K562 (cell line): ENCODE measurements around the gene ATF5. TPM values are rescaled to one million over a fixed set of nuclear protein-coding genes. Genes with fewer than 3 reads are reported as not detected.

Source experiments
- CTBP1 ChIP-seq: fragments of 450-650 bp; IDR thresholded peaks from 2 replicates; pipeline ENCODE4 v1.6.1; 2016; ENCODE audit warnings: borderline replicate concordance
- EP400 ChIP-seq: fragments of 450-650 bp; IDR thresholded peaks from 2 replicates; pipeline ENCODE4 v1.6.1; 2017; ENCODE audit warnings: antibody characterized with exemption, mild to moderate bottlenecking, moderate library complexity
- HCFC1 ChIP-seq: IDR thresholded peaks from 2 replicates; pipeline ENCODE4 v1.6.1; 2012; ENCODE audit warnings: low read depth, low read length, improper control_type of control experiment
- HSF4 ChIP-seq: fragments of 250-450 bp; sonication (Bioruptor Pico); IDR thresholded peaks from 2 replicates; pipeline ENCODE4 v2.1.2; 2022; ENCODE audit warnings: mild to moderate bottlenecking, moderate library complexity, borderline replicate concordance
- NCOA1 ChIP-seq: fragments of 450-650 bp; IDR thresholded peaks from 2 replicates; pipeline ENCODE4 v1.6.1; 2016; ENCODE audit warnings: low read depth
- NFE2L1 ChIP-seq: fragments of 450-650 bp; IDR thresholded peaks from 2 replicates; pipeline ENCODE4 v1.6.1; 2016; ENCODE audit warnings: missing genetic modification characterization, low read depth, mild to moderate bottlenecking, missing compliant biosample characterization, moderate library complexity, borderline replicate concordance
- NR2C1 ChIP-seq, 2 experiments: fragments of 450-650 bp; IDR thresholded peaks; 2 replicates each; pipeline ENCODE4 v1.6.1; 2017; ENCODE audit warnings: mild to moderate bottlenecking in 2 of 2, antibody characterized with exemption in 1 of 2, inconsistent platforms in 1 of 2, missing compliant biosample characterization in 1 of 2, missing genetic modification characterization in 1 of 2
- OTX1 ChIP-seq: fragments of 450-650 bp; formaldehyde crosslinking; IDR thresholded peaks from 2 replicates; pipeline ENCODE4 v1.4.0; 2022; ENCODE audit warnings: mild to moderate bottlenecking
- POLR2H ChIP-seq: IDR thresholded peaks from 2 replicates; pipeline ENCODE4 v1.6.1; 2016; ENCODE audit warnings: missing genetic modification characterization, low read depth, mild to moderate bottlenecking, control low read depth, missing compliant biosample characterization, moderate library complexity
- SIX5 ChIP-seq, 2 experiments: IDR thresholded peaks; 2 replicates each; pipeline ENCODE4 v1.6.1; 2011; ENCODE audit warnings: low read length in 2 of 2, borderline replicate concordance in 1 of 2, low read depth in 1 of 2, mild to moderate bottlenecking in 1 of 2, moderate library complexity in 1 of 2; ENCODE audit not compliant: insufficient read depth in 1 of 2
- TEAD1 ChIP-seq, 2 experiments: fragments of 450-650 bp in 1 of 2; sonication (generic) in 1 of 2; formaldehyde crosslinking; IDR thresholded peaks; 2 replicates each; pipeline versions ENCODE4 v1.4.0 to v1.8.0; 2020 to 2022; ENCODE audit warnings: mild to moderate bottlenecking in 2 of 2, missing genetic modification reagents in 1 of 2
- TFAM ChIP-seq: fragments of 250-450 bp; sonication (Bioruptor Pico); conservative IDR thresholded peaks from 2 replicates; pipeline ENCODE4 v1.5.0; 2021; ENCODE audit warnings: mild to moderate bottlenecking, moderate library complexity
- ZBTB1 ChIP-seq: sonication (generic); formaldehyde crosslinking; IDR thresholded peaks from 2 replicates; pipeline ENCODE4 v1.8.1; 2023; ENCODE audit warnings: missing genetic modification reagents, low read depth, mild to moderate bottlenecking, borderline replicate concordance
- ZKSCAN8 ChIP-seq: fragments of 200-800 bp; sonication (Bioruptor generic); IDR thresholded peaks from 2 replicates; pipeline ENCODE4 v1.6.1; 2016; ENCODE audit warnings: missing genetic modification characterization, missing compliant biosample characterization
- ZNF12 ChIP-seq: sonication (generic); formaldehyde crosslinking; IDR thresholded peaks from 2 replicates; pipeline ENCODE4 v1.4.0; 2020; ENCODE audit warnings: mild to moderate bottlenecking, missing genetic modification reagents
- ZNF165 ChIP-seq: fragments of 250-450 bp; sonication (Bioruptor Pico); IDR thresholded peaks from 2 replicates; pipeline ENCODE4 v1.4.0; 2020; ENCODE audit warnings: borderline replicate concordance
- ZNF24 ChIP-seq: fragments of 450-650 bp; IDR thresholded peaks from 2 replicates; pipeline ENCODE4 v1.6.1; 2016
- ZNF384 ChIP-seq: IDR thresholded peaks from 2 replicates; pipeline ENCODE4 v1.6.1; 2012; ENCODE audit warnings: low read depth, low read length, improper control_type of control experiment
- ZNF76 ChIP-seq: fragments of 250-450 bp; sonication (Bioruptor Pico); IDR thresholded peaks from 2 replicates; pipeline ENCODE4 v1.4.0; 2020; ENCODE audit warnings: mild to moderate bottlenecking, moderate library complexity, borderline replicate concordance
- polyA plus RNA-seq, 8 experiments: library from polyadenylated mRNA; depleted of rRNA in 4 of 8; stranded (reverse) in 5 of 8; unstranded in 3 of 8; fragments of >200 nt; fragmentation: Nextera tagmentation in 2 of 8; fragmentation: Illumina TruSeq in 1 of 8; extraction: Ambion mirVana in 2 of 8; extraction: Trizol in 1 of 8; gene quantifications; 2 replicates each; pipeline versions ENCODE4 v1.2.1 to v1.2.3, GENCODE V29; 2011 to 2014; ENCODE audit warnings: inconsistent platforms in 1 of 8, missing spikeins in 1 of 8
- total RNA-seq, 7 experiments: library from RNA; depleted of rRNA in 6 of 7; stranded (reverse); fragments of >200 nt in 6 of 7; fragmentation: Illumina TruSeq in 2 of 7; extraction: Trizol in 2 of 7; gene quantifications; 2 replicates each; pipeline versions ENCODE4 v1.2.1 to v1.2.3, GENCODE V29; 2011 to 2021; ENCODE audit warnings: low replicate concordance in 1 of 7
- TF ChIP-seq, protein P1 (sequence below): fragments of 450-650 bp; IDR thresholded peaks from 2 replicates; pipeline ENCODE4 v1.6.1; 2016; ENCODE audit warnings: missing biosample characterization, missing genetic modification characterization
- TF ChIP-seq, protein P2 (sequence below), 2 experiments: fragments of 450-650 bp in 1 of 2; sonication (generic) in 1 of 2; formaldehyde crosslinking in 1 of 2; IDR thresholded peaks in 1 of 2; conservative IDR thresholded peaks in 1 of 2; 2 replicates each; pipeline versions ENCODE4 v1.6.1 to v1.8.1; 2016 to 2023; ENCODE audit warnings: mild to moderate bottlenecking in 2 of 2, moderate library complexity in 2 of 2, inconsistent platforms in 1 of 2, missing genetic modification reagents in 1 of 2
- TF ChIP-seq, protein P3 (sequence below): fragments of 250-450 bp; sonication (Bioruptor Pico); IDR thresholded peaks from 2 replicates; pipeline ENCODE4 v1.8.0; 2021; ENCODE audit warnings: mild to moderate bottlenecking, moderate library complexity

The ATF5 gene
- total and polyA plus RNA-seq, 9 of the 15 experiments (the other 6 are each of a cell fraction or from before 2014, with no cell fraction given) = 3.0 to 57.6 (median 11.1) TPM

DNA sequence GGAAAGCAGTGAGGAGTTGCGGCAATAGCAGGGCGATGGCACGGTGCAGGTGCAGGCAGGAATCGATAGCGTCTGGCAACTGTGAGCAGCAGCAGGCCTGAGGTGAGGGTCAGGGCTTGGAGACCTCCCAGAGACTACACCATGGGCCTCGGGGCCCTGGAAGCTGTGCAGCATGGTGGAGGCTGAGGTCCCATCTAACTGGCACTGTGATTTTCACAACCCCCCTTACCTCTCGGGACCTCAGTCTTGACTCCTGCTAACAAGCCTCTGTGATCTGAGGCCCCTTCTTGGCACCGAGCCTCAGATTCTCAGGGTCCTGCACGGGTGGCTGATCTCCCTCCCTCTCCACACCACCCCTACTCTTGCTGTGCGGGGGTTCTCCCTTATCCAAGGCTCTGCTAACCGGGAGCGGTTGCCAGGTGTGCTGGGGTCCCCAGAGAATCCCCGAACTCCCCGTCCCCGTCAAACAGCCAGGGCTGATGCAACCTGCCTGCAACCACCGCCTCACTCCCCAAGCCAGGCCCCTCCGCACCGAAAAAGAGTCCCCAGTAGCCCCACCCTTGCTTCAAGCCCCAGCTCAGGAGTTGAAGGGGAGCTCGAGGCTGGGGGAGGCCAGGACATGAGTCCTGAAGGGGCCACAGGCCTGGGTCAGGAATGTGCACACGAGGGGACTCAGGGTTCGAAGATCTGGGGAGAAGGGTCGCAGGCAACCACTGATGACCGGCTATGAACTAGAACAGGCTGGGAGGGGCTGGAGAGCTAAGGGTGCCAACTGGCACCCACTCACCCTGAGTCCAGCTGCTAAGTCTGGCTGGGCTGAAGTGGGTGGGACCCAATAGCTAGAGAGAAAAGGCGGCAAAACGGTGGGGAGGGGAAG lies 4.8 kb upstream of the ATF5 start (continued):
- peak; percentile 80; the same call in 1 of the 2 replicates for TF ChIP-seq HSF4
- TF ChIP-seq, protein P1, sequence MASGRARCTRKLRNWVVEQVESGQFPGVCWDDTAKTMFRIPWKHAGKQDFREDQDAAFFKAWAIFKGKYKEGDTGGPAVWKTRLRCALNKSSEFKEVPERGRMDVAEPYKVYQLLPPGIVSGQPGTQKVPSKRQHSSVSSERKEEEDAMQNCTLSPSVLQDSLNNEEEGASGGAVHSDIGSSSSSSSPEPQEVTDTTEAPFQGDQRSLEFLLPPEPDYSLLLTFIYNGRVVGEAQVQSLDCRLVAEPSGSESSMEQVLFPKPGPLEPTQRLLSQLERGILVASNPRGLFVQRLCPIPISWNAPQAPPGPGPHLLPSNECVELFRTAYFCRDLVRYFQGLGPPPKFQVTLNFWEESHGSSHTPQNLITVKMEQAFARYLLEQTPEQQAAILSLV (tag) = peak; percentile 94
- TF ChIP-seq NCOA1 = no peak; the same call in 1 of the 2 replicates
- TF ChIP-seq POLR2H (tag) = peak; percentile 80
- TF ChIP-seq SIX5 (IDR thresholded peaks at IDR 0.05; ENCODE audit: borderline replicate concordance in 1 of 2, insufficient read depth in 1 of 2, low read depth in 1 of 2, low read length in 2 of 2) = no peak
- TF ChIP-seq ZNF76 (CRISPR knock-in tag) = 0 out of 2 replicates have a peak, but pooled peaks have one; percentile 2
- TF ChIP-seq CTBP1 = peak; percentile 53
- TF ChIP-seq TFAM = no peak
- TF ChIP-seq TEAD1 (CRISPR knock-in tag; IDR thresholded peaks at IDR 0.05) = 0 out of 4 replicates have a peak, but pooled peaks of 1 of the 2 experiments have one; percentile 34
- no peak; the same call in 1 of the 2 replicates for TF ChIP-seq ZNF24
- no peak for TF ChIP-seq ZNF12
- peak; percentile 16; the same call in 1 of the 2 replicates for TF ChIP-seq ZNF165 (CRISPR knock-in tag)
- TF ChIP-seq HCFC1 = peak; percentile 27; the same call in 1 of the 2 replicates
- TF ChIP-seq EP400 = peak; percentile 91; the same call in 1 of the 2 replicates
- 0 out of 2 replicates have a peak, but pooled peaks have one; percentile 15 for TF ChIP-seq ZKSCAN8 (CRISPR knock-in tag)
- TF ChIP-seq OTX1 (CRISPR knock-in tag) = peak; percentile 74; the same call in 1 of the 2 replicates
- TF ChIP-seq, protein P2, sequence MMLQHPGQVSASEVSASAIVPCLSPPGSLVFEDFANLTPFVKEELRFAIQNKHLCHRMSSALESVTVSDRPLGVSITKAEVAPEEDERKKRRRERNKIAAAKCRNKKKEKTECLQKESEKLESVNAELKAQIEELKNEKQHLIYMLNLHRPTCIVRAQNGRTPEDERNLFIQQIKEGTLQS (IDR thresholded peaks at IDR 0.05) = peak; percentile 93
- TF ChIP-seq, protein P2 (CRISPR knock-in tag; conservative IDR thresholded peaks at IDR 0.05) = no peak
- TF ChIP-seq NR2C1 (IDR thresholded peaks at IDR 0.05) = no peak
- peak; percentile 46 for TF ChIP-seq NR2C1 (tag; IDR thresholded peaks at IDR 0.05)
- 0 out of 2 replicates have a peak, but pooled peaks have one; percentile 21 for TF ChIP-seq ZNF384
- peak; percentile 27; the same call in 1 of the 2 replicates for TF ChIP-seq NFE2L1 (tag)
- no peak for TF ChIP-seq ZBTB1 (CRISPR knock-in tag)
- TF ChIP-seq, protein P3, sequence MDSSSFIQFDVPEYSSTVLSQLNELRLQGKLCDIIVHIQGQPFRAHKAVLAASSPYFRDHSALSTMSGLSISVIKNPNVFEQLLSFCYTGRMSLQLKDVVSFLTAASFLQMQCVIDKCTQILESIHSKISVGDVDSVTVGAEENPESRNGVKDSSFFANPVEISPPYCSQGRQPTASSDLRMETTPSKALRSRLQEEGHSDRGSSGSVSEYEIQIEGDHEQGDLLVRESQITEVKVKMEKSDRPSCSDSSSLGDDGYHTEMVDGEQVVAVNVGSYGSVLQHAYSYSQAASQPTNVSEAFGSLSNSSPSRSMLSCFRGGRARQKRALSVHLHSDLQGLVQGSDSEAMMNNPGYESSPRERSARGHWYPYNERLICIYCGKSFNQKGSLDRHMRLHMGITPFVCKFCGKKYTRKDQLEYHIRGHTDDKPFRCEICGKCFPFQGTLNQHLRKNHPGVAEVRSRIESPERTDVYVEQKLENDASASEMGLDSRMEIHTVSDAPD (CRISPR knock-in tag) = 0 out of 2 replicates have a peak, but pooled peaks have one; percentile 27
